ENCODE measurements around the gene PROSER2.

Gene PROSER2

GRCh38 chr10:11870900-11871400, 47.8 kb downstream of the PROSER2 start:
- DNase-seq, result no peak

GRCh38 chr10:11871466-11871865, 48.3 kb downstream of the PROSER2 start:
- no peak for DNase-seq

DNA sequence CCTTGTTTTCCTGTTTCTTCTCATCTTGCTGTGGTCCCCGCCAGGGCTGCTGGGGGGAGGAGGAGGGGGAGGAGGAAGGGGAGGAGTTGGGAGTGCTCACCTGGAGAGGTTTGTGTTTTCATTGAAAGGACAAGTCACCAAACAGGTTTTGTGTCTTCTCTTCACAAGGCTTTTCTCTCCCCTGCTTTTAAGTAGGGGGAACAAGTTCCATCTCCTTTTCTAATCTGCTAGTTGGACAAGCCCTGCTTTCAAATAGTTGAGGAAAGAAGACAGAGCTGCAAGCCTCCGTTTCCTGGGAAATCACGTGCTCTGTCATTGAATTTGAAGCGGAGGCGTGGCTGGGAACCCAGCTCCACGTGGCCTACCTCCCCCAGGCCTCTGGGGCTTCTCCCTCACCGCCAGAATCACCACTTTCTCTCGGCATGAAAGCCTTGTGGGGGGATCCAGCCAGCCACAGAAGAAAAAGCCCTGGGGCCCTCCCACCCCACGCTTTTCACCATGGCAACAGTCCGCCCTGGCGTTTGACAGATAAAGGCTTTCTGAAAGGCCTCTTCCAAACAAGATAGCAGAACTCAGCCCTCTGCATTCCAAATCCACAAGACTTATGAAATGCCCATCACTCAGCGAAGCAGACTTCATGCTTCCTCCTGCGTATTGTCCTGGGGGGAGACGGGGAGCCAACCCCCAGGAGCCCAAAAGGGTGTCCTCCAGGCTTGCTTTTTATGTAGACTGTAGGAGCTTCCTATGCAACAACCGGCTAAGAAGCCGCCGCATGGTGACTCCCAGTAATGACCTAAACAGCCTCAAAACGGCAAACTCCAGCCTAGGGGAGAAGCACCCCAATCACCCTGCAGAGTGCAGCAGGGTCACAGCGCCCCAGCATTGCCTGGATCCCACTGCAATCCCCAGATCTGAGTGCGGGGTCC, 51.7 kb downstream of the PROSER2 start:
- DNase-seq, result peak; percentile 11 to 12

- no peak for DNase-seq
Observed at GRCh38 chr10:11875494-11876281, 52.5 kb downstream of the PROSER2 start.

GRCh38 chr10:11876324-11876723, 53.2 kb downstream of the PROSER2 start:
- DNase-seq, result no peak

GRCh38 chr10:11876805-11877590, 53.8 kb downstream of the PROSER2 start:
- DNase-seq, result no peak

DNA sequence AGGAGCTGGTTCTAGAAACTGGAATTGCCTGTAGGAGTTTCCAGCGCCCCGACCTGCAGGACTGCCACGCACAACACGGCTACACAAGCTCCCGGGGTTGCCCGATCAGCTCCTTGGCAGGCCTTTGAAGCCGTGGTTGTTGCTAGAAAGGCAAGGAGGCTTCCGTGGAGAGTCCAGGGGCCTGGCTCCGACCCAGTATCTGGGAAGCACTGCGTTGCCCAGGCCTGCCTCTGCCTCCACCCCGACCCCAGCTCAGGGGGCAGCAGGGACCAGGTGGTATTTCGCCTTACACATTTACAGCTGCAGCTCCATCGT, 54.4 kb downstream of the PROSER2 start:
- no peak for DNase-seq

- no peak for DNase-seq
Observed at GRCh38 chr10:11878776-11879175, 55.6 kb downstream of the PROSER2 start.

DNA sequence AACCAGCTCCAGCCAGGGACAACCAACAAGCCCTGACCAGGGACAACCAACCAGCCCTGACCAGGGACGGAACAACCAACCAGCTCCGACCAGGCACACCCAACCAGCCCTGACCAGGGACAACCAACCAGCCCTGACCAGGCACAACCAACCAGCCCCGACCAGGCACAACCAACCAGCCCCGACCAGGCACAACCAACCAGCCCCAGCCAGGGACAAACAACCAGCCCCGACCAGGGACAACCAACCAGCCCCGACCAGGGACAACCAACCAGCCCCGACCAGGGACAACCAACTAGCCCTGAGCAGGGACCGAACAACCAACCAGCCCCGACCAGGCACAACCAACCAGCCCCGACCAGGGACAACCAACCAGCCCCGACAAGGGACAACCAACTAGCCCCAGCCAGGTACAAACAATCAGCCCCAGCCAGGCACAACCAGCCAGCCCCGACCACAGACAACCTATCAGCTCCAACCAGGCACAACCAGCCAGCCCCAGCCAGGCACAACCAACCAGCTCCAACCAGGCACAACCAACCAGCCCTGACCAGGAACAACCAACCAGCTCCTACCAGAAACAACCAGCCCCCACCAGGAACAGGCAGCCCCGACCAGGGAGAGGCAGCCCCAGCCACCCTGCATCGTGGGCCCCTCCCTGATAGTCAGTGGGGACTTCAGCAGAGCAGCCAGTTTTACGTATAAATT, 56.4 kb downstream of the PROSER2 start:
- DNase-seq, result no peak

- DNase-seq, result no peak
Observed at GRCh38 chr10:11880151-11881029, 57.2 kb downstream of the PROSER2 start.

- DNase-seq, result no peak
Observed at GRCh38 chr10:11881030-11881476, 57.9 kb downstream of the PROSER2 start.

DNA sequence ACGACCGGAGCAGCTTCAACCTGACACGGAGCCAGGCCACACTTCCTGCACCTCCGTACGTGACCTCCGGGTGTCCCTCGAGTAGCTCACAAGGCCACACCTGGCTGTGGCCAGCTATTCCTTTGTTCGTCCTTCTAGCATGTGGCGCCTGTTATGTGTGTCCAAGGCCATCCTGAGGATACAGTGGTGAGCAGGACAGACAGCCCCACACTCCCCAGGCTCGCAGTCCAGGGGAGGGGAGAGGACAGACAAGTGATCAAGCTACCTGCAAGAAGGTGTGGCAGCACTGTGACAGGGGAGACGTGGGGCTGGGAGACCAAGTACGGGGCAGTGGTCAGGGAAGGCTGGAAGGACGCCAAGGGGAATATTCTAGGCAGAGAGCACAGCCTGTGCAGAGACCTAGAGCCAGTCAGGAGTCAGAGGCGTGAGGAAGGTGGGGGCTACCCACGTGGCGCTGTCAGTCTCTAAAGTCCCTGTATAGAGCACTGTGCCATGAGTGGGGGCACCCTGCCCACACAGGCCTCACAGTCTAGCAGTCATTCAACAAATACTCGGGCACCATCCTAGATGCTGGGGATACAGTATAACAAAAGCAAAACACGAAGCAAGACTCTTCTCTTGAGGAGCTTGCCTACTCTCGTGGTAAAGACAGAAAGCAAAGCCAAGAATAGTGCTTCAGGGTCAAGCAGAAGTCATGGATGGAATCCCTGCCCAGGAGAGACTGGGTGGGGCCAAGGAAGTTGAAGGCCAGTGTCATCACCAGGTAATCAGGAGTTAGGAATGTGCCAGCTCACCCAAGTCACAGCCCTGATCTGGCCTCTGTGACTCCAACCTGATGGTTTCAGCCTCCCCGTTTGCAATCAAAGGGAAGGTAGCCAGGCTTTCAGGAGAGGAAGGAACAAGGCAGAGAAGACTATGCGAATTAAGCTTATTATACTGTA, 58.6 kb downstream of the PROSER2 start:
- DNase-seq, result no peak

- no peak for DNase-seq
Observed at GRCh38 chr10:11882646-11883375, 59.7 kb downstream of the PROSER2 start.

DNA sequence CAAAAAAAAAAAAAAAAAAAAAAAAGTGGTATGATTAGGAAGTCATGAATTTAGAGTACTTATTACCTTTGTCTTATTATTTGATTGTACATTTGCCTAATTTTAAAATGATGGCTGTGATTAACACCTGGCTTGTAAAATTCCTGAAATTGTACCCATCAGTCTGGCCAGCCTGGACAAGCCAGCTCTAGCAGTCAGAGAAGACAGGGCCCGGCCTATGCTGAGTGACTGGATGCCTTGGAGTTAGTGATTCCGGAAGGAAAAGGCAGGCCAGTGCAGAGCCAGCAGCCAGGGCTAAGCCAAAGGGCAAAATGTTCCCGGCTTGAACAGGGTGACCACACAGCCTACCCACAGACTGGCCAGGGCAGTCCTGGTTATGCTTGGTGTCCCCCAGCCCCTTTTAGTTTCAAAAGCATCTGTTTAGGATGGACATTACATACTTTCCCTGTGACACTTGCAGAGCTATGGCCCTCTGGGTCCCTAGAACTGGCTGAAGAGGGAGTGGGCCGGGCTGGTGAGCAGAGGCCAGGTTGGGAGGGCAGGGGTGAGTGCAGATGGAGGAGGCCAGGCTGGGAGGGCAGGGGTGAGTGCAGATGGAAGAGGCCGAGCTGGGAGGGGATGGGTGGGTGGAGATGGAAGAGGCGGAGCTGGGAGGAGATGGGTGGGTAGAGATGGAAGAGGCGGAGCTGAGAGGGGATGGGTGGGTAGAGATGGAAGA, 61.7 kb downstream of the PROSER2 start:
- DNase-seq, result no peak

DNA sequence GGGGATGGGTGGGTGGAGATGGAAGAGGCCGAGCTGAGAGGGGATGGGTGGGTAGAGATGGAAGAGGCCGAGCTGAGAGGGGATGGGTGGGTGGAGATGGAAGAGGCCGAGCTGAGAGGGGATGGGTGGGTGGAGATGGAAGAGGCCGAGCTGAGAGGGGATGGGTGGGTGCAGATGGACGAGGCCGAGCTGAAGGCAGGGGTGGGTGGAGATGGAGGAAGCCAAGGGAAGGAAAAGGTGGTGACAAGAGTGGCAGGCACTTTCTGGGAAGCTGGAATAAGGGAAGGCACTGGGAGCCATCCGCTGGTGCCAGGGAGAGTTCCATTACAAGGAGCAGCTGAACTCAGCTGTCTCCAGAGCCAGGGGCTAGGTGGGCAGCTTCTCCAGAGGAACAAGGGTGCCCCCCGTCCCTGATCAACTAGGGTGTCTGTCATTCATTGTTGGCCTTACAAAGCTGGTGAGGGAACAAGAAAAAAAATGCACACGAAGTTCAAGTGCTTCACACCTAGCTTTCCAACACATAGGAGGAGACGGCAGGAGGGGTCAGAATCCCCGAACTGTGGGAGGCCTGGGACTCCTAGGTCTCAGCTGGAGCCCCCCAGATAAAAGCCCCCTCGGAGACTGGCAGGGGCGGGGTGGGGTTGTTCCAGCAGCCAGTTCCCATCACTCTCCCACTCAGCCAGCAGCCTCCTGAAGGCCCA, 62.4 kb downstream of the PROSER2 start:
- DNase-seq, result no peak

GRCh38 chr10:11886138-11886474, 63.0 kb downstream of the PROSER2 start:
- no peak for DNase-seq

- DNase-seq, result no peak
Observed at GRCh38 chr10:11886851-11887250, 63.7 kb downstream of the PROSER2 start.
